Stimulated activated CD4-positive, alpha-beta T cell treated with anti-CD3 and anti-CD28 coated beads, Interleukin-4, amount 100 ng/mL, for 48 hours (primary cell): ENCODE measurements around the gene SLC66A1.

Experiments used
- DNase-seq, 2 donors: peaks; one replicate each; pipeline ENCODE4 v3.0.0-alpha.2; 2020; ENCODE audit warnings: low read depth in 2 of 2

The SLC66A1 gene

GRCh38 chr1:19360843-19361610 is 48.9 kb downstream of the SLC66A1 start:
- DNase-seq = no peak

- DNase-seq = no peak
These were observed 49.6 kb downstream of the SLC66A1 start for GRCh38 chr1:19361611-19362147.

- no peak for DNase-seq
These were observed 51.5 kb downstream of the SLC66A1 start for GRCh38 chr1:19363536-19364152.

DNA sequence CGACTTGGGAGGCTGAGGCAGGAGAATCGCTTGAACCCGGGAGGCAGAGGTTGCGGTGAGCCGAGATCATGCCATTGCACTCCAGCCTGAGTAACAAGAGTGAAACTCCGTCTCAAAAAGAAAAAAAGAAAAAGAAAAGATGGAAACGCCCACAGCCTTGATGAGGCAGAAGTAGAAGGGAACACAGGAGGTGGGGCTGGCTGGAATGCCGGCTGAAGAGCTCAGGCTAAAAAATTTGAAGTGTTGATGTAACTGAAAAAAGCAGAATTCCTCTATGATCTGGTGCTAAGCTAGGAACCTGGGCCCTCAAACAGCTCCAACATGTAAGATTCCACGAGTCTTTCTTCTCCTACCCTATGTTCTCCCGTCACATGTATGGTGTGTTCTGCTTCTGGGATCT is 53.6 kb downstream of the SLC66A1 start:
- DNase-seq = no peak

DNA sequence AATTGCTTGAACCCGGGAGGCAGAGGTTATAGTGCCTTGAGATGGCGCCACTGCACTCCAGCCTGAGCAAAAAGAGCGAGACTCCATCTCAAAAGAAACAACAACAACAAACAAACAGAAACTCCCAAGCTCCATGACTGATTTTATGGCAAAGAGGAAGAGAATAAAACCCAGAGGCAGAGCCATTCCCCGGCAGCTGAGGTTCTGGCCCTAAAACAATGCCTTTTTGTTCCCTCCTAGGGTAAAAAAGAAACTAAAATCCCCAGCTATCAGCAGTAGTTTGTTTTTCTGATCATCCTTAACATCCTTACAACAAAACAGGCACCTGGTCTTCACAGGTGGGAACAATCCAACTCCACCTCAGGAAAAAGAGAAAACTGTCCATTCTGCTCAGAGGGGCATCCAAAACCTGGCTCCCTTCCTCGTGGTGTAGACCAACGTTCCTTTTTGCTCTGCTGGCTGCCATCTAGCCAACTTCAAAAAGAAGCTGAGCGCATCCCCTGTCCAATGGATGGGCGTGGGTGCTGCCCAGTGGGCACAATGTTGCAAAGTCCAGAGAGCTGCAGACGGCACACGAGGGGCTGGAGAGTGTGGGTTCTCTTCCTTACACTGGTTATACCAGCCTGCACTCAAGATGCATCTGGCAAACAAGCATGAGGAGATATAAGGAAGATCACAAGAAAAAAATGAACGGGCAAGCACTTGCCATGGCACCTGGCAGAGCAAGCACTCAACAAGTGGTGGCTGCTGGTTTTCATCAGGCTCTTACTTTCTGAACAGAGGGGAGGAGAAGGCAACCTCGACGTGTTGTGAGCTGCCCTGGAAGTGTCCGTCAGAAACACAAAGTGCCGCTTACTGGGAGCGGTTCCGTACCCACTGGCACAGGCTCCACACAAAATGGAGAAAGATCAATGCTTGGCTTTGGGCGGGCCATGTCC is 54.7 kb downstream of the SLC66A1 start:
- DNase-seq = no peak

DNA sequence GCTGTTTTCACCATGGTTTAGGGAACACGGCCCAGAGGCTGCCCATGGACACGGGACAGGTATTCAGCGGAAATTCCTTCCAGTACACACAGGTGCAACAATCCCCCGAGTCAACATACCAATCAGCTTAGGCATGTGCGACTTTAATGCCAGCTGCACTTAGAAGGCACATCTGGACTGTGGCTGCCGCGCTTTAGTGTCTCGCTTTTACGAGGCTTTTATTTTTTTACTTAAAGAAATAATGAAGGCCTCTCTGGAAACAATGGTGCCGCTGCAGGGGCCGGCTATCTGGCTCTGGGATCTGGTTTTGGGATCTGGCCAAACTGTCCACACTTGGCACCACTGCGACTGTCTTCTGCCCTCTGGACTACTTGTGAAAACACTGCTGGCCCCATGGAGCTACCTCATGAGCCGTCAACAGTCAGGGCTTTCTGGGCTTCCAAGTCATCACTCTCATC is 55.5 kb downstream of the SLC66A1 start:
- DNase-seq = no peak

- DNase-seq = no peak
These were observed 55.9 kb downstream of the SLC66A1 start for GRCh38 chr1:19368050-19368449.

GRCh38 chr1:19368964-19369363 is 56.8 kb downstream of the SLC66A1 start:
- no peak for DNase-seq

DNA sequence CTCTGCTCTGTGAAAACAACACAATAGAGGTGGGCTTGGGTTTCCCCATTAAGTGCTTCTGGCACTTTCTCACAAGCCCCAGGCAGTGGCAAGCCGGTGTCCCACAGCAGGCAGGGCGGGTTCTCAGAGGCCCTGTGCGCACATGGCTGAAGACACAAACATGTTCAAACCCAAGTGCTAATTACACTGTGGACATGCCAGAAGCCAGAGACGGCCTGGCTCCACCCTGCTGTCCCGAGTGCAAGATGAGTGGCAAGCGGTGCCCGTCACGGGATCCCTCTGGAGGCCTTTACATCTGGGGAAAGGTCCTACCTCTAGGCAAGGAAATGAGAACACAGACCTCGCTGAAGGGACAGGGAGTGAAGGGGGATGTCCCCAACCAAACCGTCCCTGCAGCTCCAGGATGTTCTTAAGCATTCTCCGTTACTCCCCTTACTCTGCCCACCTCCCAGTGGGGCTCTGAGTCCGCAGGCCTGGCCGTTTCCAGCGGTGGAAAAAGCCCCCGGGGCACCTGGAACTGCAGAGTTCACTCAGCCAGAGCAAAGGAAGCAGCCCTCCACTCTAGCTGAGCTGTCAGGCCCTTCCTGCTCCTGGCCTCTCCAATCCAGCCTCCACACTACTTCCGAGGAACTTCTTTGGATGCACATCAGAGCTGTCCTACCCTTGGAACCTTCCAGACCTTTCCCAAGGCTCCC is 57.4 kb downstream of the SLC66A1 start:
- no peak for DNase-seq

- DNase-seq = no peak
These were observed 58.5 kb downstream of the SLC66A1 start for GRCh38 chr1:19370453-19371170.

DNA sequence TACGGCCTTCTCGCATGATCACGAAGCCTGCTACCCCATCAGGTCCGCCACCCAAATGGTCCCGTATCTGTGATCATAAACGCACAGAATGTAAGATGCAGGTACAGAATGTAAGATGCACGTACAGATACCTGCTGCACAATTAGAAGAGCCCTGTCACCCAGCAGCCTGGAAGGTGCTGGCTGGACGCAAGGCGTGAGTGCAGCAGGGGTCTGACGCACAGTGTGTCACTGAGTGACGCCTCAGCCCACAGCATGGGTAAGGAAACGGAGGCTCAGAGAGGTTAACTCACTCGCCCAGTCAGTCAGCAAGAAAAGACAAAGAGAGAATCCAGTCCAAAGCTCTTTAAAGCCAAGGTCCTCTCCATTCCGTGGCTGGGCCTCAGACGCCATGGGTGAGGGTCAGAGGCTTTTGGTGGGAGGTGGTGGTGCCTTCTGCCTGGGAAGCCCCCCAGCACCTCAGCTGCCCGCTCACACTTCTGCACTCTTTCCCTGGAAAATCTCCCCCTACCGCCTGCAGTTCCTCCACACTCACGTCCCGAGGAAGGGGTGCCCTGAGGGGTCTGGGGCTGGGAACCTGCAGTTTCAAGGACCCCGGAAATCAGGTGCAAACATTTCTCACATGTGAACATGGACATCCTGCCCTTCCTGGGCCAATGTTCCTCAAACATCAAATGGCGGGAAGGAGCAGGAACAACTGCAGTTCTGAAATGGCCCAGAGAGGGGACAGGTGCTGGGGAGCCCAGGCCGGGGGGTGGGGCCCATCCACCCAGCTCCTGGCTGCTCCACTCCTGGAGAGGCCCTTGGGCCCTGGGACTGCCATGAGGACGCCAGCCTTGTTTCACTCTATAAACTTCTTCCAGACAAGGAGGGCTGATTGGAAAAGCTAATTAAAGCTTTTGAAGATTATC is 59.4 kb downstream of the SLC66A1 start:
- no peak for DNase-seq

- DNase-seq = no peak
These were observed 60.0 kb downstream of the SLC66A1 start for GRCh38 chr1:19372136-19372514.

- no peak for DNase-seq
These were observed 60.5 kb downstream of the SLC66A1 start for GRCh38 chr1:19372602-19373001.

GRCh38 chr1:19373211-19374082 is 61.3 kb downstream of the SLC66A1 start:
- no peak for DNase-seq

- DNase-seq = no peak
These were observed 62.1 kb downstream of the SLC66A1 start for GRCh38 chr1:19374083-19374801.

DNA sequence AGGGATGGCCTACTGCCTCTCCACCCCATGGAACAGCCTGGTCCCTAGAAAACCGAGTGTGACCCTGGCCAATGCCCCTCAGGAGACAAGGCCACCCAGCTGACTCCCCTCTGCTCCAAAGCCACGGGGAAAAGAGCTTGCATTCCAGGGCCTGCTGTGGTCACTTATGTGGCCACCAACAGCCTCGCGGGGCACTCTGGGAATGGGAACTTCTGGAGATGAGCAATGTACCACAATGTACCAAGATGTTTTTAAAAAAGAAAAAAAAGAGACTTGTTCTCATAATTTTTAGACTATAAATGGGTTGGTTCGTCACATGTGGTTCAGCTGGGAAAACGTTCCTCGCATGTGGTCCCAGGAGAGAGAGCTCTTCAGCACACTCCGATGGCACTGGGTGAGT is 62.8 kb downstream of the SLC66A1 start:
- no peak for DNase-seq

DNA sequence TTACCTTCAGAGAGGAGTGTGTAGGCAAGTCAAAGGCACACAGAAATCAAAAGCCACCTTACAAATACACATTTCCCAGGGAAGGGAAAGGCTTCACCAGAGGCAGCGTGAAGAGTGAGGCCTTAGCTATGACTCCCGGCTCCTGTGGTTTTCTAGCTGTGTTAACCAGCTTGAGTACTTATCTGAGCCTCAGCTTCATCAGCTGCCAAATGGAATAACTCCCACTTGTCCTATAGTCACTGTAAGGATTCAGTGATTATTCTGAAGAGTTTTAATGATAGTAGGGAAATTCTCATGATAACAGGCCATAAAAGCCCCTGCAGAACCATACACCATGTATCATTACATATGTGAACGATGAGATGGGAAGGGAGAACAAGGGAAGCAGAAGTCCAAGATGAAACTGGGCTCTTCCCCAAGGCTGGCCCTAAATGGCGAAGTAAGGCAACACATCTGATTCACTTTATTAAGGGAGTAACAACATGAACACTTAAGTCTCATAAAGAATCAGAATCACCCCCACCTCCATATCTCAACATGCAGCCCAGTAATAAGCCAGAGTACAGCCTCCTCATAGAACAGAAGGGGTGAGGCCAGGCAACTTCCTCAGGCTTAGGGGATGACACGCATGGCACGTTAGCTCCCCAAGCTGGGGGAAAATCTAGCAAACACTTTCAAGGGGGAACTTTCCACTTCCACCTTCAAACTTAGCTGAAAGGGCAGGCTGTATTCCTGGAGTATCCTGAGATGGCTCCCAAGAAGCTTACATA is 63.7 kb downstream of the SLC66A1 start:
- no peak for DNase-seq
